Prostate gland (tissue), 2 donors: ENCODE data around the gene RRM1. TPM values are rescaled to one million over a fixed set of nuclear protein-coding genes. Genes with fewer than 3 reads are reported as not detected.
"Not testable (repeated sequence)": the region's sequence is repeated elsewhere in the genome, so short reads cannot be mapped to it uniquely, and the experiment has no call there.

Experiments used
- DNase-seq: peaks from one replicate; pipeline ENCODE4 v3.0.0-alpha.2; 2019; ENCODE audit warnings: low spot score
- H3K27ac ChIP-seq, 2 donors: fragments of 200-600 bp; sonication (generic); 2 replicates each; pipeline ENCODE4 v1.5.1; 2017 to 2019
- H3K27me3 ChIP-seq: fragments of 200-600 bp; sonication (generic); replicated peaks from 2 replicates; pipeline ENCODE4 v1.5.1; 2019; ENCODE audit not compliant: insufficient read depth
- H3K36me3 ChIP-seq, 2 donors: fragments of 200-600 bp; sonication (generic); 1 replicate in 1 of 2; 2 replicates in 1 of 2; pipeline versions ENCODE4 v1.5.1 to v1.8.1; 2017 to 2019
- H3K4me1 ChIP-seq: fragments of 200-600 bp; sonication (generic); replicated peaks from 2 replicates; pipeline ENCODE4 v1.5.1; 2019
- H3K4me3 ChIP-seq, 2 donors: fragments of 200-600 bp; sonication (generic); 2 replicates each; pipeline ENCODE4 v1.5.1; 2017 to 2019
- H3K9me3 ChIP-seq: fragments of 200-600 bp; sonication (generic); 2 replicates; pipeline ENCODE4 v1.5.1; 2017
- POLR2A ChIP-seq: fragments of 450-650 bp; IDR thresholded peaks from one replicate; pipeline ENCODE4 v1.6.1; 2016; ENCODE audit warnings: antibody characterized with exemption, mild to moderate bottlenecking
- POLR2AphosphoS5 ChIP-seq: sonication (generic); formaldehyde crosslinking; IDR thresholded peaks from one replicate; pipeline ENCODE4 v1.6.1; 2017; ENCODE audit warnings: antibody characterized with exemption
- WGBS: methylation state at CpG from one replicate; pipeline ENCODE4 v1.1.5; 2018; 5-methylcytosine and 5-hydroxymethylcytosine counted together
- intact Hi-C: fragments of 100-400 bp; cut with DNase I; formaldehyde crosslinking; loops from one replicate; pipeline ENCODE4 v1.14.2; 2022
- total RNA-seq, 2 donors: library from RNA; depleted of rRNA; stranded (reverse); fragments of >200 nt; gene quantifications; one replicate each; pipeline ENCODE4 v1.1.0, GENCODE V29; 2016
- TF ChIP-seq, protein P1 (sequence below), 4 experiments: fragments of 200-600 bp in 2 of 4; fragments of 450-650 bp in 2 of 4; sonication (generic) in 2 of 4; IDR thresholded peaks; 1 replicate in 3 of 4; 2 replicates in 1 of 4; pipeline ENCODE4 v1.5.1; 2016 to 2019; ENCODE audit warnings: antibody characterized with exemption in 4 of 4, mild to moderate bottlenecking in 2 of 4, moderate library complexity in 2 of 4

The RRM1 gene
- total RNA-seq, 2 donors from 2014 or later = 32.6 to 61.8 TPM

GRCh38 chr11:4167758-4168157 lies 73.2 kb downstream of the RRM1 start:
- Histone ChIP-seq H3K4me1 (no peaks in the 10 kb centered on the region), H3K9me3 (no peaks in the 10 kb centered on the region), H3K36me3 (no peaks in the 10 kb centered on the region), H3K27me3 (no peaks in the 10 kb centered on the region), H3K27ac (no peak overlapping the region), H3K4me3 (no peak overlapping the region)
- no peak for DNase-seq
- TF ChIP-seq, protein P1, sequence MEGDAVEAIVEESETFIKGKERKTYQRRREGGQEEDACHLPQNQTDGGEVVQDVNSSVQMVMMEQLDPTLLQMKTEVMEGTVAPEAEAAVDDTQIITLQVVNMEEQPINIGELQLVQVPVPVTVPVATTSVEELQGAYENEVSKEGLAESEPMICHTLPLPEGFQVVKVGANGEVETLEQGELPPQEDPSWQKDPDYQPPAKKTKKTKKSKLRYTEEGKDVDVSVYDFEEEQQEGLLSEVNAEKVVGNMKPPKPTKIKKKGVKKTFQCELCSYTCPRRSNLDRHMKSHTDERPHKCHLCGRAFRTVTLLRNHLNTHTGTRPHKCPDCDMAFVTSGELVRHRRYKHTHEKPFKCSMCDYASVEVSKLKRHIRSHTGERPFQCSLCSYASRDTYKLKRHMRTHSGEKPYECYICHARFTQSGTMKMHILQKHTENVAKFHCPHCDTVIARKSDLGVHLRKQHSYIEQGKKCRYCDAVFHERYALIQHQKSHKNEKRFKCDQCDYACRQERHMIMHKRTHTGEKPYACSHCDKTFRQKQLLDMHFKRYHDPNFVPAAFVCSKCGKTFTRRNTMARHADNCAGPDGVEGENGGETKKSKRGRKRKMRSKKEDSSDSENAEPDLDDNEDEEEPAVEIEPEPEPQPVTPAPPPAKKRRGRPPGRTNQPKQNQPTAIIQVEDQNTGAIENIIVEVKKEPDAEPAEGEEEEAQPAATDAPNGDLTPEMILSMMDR (IDR thresholded peaks at IDR 0.05) = no peak
- TF ChIP-seq POLR2AphosphoS5 (no peak), POLR2A (no peak)
- 77% methylated on average over 7 of the region's 7 CpGs for WGBS
- intact Hi-C loops = no loop called here

DNA sequence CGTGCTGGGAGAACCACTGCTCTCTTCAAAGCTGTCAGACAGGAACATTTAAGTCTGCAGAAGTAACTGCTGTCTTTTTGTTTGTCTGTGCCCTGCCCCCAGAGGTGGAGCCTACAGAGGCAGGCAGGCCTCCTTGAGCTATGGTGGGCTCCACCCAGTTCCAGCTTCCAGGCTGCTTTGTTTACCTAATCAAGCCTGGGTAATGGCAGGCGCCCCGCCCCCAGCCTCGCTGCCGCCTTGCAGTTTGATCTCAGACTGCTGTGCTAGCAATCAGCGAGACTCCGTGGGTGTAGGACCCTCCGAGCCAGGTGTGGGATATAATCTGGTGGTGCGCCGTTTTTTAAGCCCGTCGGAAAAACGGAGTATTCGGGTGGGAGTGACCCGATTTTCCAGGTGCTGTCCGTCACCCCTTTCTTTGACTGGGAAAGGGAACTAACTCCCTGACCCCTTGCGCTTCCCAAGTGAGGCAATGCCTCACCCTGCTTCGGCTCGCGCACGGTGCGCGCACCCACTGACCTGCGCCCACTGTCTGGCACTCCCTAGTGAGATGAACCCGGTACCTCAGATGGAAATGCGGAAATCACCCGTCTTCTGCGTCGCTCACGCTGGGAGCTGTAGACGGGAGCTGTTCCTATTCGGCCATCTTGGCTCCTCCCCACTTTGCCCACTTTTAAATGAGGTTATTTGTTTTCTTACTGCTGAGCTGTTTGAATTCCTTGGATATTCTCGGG lies 81.2 kb downstream of the RRM1 start:
- H3K4me1 ChIP-seq, H3K36me3 ChIP-seq, H3K27ac ChIP-seq, H3K27me3 ChIP-seq, H3K9me3 ChIP-seq, intact Hi-C loops, DNase-seq, H3K4me3 ChIP-seq: not testable (repeated sequence)
- 68% methylated on average over 32 of the region's 33 CpGs for WGBS

GRCh38 chr11:4178813-4179662 lies 84.4 kb downstream of the RRM1 start:
- no peak for DNase-seq
- H3K9me3 ChIP-seq = no peaks in the 10 kb centered on the region
- TF ChIP-seq POLR2A (no peak), POLR2AphosphoS5 (no peak)
- TF ChIP-seq, protein P1 (IDR thresholded peaks at IDR 0.05) = no peak
- H3K27ac ChIP-seq = no peak overlapping the region
- H3K36me3 ChIP-seq = no peaks in the 10 kb centered on the region
- no peak overlapping the region for H3K4me3 ChIP-seq
- H3K4me1 ChIP-seq = no peaks in the 10 kb centered on the region
- WGBS = 67% methylated on average over 3 of the region's 3 CpGs
- intact Hi-C loops = no loop called here
- no peaks in the 10 kb centered on the region for H3K27me3 ChIP-seq

- intact Hi-C loops = loop anchor here (10.0 kb wide), 1 partner anchor 424 kb away; the partner anchor contains the start of gene TRIM68
- 95% methylated on average over 5 of the region's 5 CpGs for WGBS
- Histone ChIP-seq H3K4me3 (no peak overlapping the region), H3K36me3 (no peaks in the 10 kb centered on the region), H3K9me3 (no peaks in the 10 kb centered on the region), H3K27me3 (no peaks in the 10 kb centered on the region), H3K27ac (no peak overlapping the region), H3K4me1 (no peaks in the 10 kb centered on the region)
- no peak for DNase-seq
- TF ChIP-seq, protein P1 (IDR thresholded peaks at IDR 0.05) = no peak
- TF ChIP-seq POLR2A = no peak
These were observed 86.0 kb downstream of the RRM1 start for GRCh38 chr11:4180441-4181183.
